CD4-positive, alpha-beta memory T cell (primary cell): ENCODE data around the gene ADGRD2. TPM values are rescaled to one million over a fixed set of nuclear protein-coding genes. Genes with fewer than 3 reads are reported as not detected.

Experiments used
- CTCF ChIA-PET: fragments of 350-600 bp; sonication (Branson Sonifier 250); formaldehyde crosslinking; loops from one replicate; lab custom pipeline; 2021; ENCODE audit warnings: inconsistent platforms; ENCODE audit not compliant: partially characterized antibody; lab: Charles Lee
- POLR2A ChIA-PET: fragments of 350-600 bp; sonication (Branson Sonifier 250); formaldehyde crosslinking; loops from one replicate; lab custom pipeline; 2021; ENCODE audit not compliant: partially characterized antibody; lab: Charles Lee
- DNase-seq, 5 donors: peaks; one replicate each; pipeline versions ENCODE4 v3.0.0 to v3.0.0-alpha.2; 2020 to 2022; ENCODE audit warnings: mixed read lengths in 1 of 5
- H3K27ac ChIP-seq: one replicate; pipeline ENCODE4 v1.7.0; 2013; ENCODE audit warnings: low read depth, low read length
- H3K27me3 ChIP-seq: 2 replicates; pipeline ENCODE4 v1.7.0; 2013; ENCODE audit warnings: mild to moderate bottlenecking, low read length, moderate library complexity; ENCODE audit not compliant: insufficient read depth
- H3K36me3 ChIP-seq: 2 replicates; pipeline ENCODE4 v1.7.0; 2013; ENCODE audit warnings: mild to moderate bottlenecking, low read length, moderate library complexity; ENCODE audit not compliant: insufficient read depth
- H3K4me1 ChIP-seq: 2 replicates; pipeline ENCODE4 v1.7.0; 2013; ENCODE audit warnings: mild to moderate bottlenecking, low read length, moderate library complexity; ENCODE audit not compliant: insufficient read depth
- H3K4me3 ChIP-seq, 2 donors: one replicate each; pipeline ENCODE4 v1.7.0; 2013; ENCODE audit warnings: low read length in 2 of 2, mild to moderate bottlenecking in 1 of 2
- H3K9me3 ChIP-seq, 2 donors: one replicate each; pipeline ENCODE4 v1.7.0; 2013; ENCODE audit warnings: low read length in 2 of 2, control low read depth in 1 of 2; ENCODE audit not compliant: control insufficient read depth in 1 of 2
- H3K27ac Mint-ChIP-seq, 7 donors: one replicate each; pipeline ENCODE4 v1.8.0; 2020 to 2021; ENCODE audit warnings: mixed read lengths in 7 of 7, mild to moderate bottlenecking in 6 of 7, inconsistent platforms in 3 of 7, moderate library complexity in 3 of 7
- H3K27me3 Mint-ChIP-seq, 2 donors: one replicate each; pipeline ENCODE4 v1.8.0; 2020 to 2021; ENCODE audit warnings: mixed read lengths in 2 of 2
- H3K36me3 Mint-ChIP-seq, 2 donors: one replicate each; pipeline ENCODE4 v1.8.0; 2020 to 2021; ENCODE audit warnings: mixed read lengths in 2 of 2, inconsistent platforms in 1 of 2, mild to moderate bottlenecking in 1 of 2
- H3K4me1 Mint-ChIP-seq, 4 donors: one replicate each; pipeline ENCODE4 v1.8.0; 2020 to 2021; ENCODE audit warnings: mixed read lengths in 4 of 4, mild to moderate bottlenecking in 1 of 4
- H3K4me3 Mint-ChIP-seq, 8 donors: one replicate each; pipeline ENCODE4 v1.8.0; 2020 to 2021; ENCODE audit warnings: mixed read lengths in 8 of 8, mild to moderate bottlenecking in 7 of 8, moderate library complexity in 6 of 8, inconsistent platforms in 3 of 8
- H3K9me3 Mint-ChIP-seq, 8 donors: one replicate each; pipeline ENCODE4 v1.8.0; 2020 to 2021; ENCODE audit warnings: mixed read lengths in 8 of 8, mild to moderate bottlenecking in 5 of 8, inconsistent platforms in 3 of 8, moderate library complexity in 1 of 8
- intact Hi-C: fragments of 100-400 bp; cut with micrococcal nuclease; formaldehyde crosslinking; loops from one replicate; pipeline ENCODE4 v1.15.1; 2023
- polyA plus RNA-seq, 2 donors: library from polyadenylated mRNA; unstranded; fragments of 300-500 nt; fragmentation: Illumina TruSeq; gene quantifications; one replicate each; pipeline ENCODE4 v1.2.3, GENCODE V29; 2021
- total RNA-seq, 2 experiments: library from RNA; stranded (reverse); gene quantifications; one replicate each; pipeline ENCODE4 v1.2.3, GENCODE V29; 2021

ADGRD2 gene
- total and polyA plus RNA-seq, 4 experiments from 2014 or later = not detected

DNA sequence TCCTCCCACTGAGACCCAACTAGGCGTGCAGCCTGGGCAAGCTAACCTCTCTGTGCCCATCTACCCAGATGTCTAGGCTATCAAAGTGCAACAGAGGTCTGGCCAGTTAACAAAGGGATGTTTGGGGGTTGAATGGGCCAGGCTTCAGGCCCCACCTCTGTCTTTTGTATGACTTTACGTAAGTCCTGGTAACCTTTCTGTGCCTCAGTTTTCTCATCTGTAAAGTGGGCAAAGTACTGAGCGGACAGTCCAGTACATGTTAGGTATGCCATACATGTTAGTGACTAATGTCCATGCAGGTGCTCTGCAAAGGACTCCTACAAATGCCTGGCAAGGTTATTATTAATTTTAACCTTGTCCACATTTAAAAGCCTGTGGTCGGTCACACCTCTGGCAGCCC is 43.0 kb downstream of the ADGRD2 start:
- Histone ChIP-seq H3K27me3 (no peaks in the 10 kb centered on the region), H3K36me3 (no peaks in the 10 kb centered on the region), H3K4me1 (peaks cover 6% of the 10 kb centered on the region), H3K9me3 (no peaks in the 10 kb centered on the region), H3K4me3 (no peak overlapping the region), H3K27ac (no peak overlapping the region)
- POLR2A ChIA-PET = no interaction called here
- H3K9me3 Mint-ChIP-seq = no peaks in the 10 kb centered on the region
- no peak overlapping the region for H3K4me3 Mint-ChIP-seq
- no peaks in the 10 kb centered on the region for H3K36me3 Mint-ChIP-seq
- no peak for DNase-seq
- intact Hi-C loops = no loop called here
- H3K27me3 Mint-ChIP-seq = peaks cover 2 to 6% of the 10 kb centered on the region in 2 donors
- no peak overlapping the region for H3K27ac Mint-ChIP-seq
- H3K4me1 Mint-ChIP-seq = peaks cover 5 to 11% (median 5%) of the 10 kb centered on the region in 4 donors
- CTCF ChIA-PET = no interaction called here

DNA sequence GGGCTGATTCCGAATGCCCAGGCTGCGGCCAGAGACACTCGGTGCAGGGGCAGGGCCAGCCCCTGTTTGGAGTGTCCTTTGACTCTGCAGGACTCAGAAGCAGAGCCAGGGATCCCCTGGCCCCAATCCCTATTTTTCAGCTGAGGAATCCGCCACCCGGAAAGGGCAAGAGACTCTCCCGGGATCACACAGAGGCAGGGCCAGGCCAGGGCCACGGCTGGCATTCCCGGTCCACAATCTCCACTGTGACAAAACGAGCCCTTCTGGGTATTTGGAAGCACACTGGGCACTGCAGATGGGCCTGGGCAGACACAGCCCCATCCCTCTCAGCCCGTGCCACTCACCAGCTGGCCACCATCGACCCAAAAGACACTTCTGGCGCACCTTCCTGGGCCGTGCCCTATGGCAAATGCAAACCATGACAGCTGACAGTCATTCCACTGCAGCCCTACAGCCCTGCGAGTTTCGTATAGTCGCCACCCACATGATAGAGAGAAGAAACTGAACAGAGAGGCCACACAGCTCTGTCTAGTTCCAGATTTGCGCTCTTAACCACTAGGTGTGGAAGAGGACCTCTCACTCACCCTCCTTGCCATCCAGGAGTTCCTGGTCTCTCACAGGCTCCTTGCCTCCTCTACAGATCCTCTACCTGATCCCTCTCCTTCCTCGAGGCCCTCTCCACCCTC is 43.7 kb downstream of the ADGRD2 start:
- POLR2A ChIA-PET = no interaction called here
- DNase-seq = no peak
- H3K27ac ChIP-seq = no peak overlapping the region
- H3K4me1 ChIP-seq = peaks cover 6% of the 10 kb centered on the region
- no peaks in the 10 kb centered on the region for H3K36me3 Mint-ChIP-seq
- H3K9me3 ChIP-seq = no peaks in the 10 kb centered on the region
- intact Hi-C loops = no loop called here
- H3K27ac Mint-ChIP-seq = peak overlapping the region in 2 of 7 donors; percentile 13 to 46
- H3K27me3 ChIP-seq = no peaks in the 10 kb centered on the region
- H3K4me1 Mint-ChIP-seq = peaks cover 5 to 11% (median 5%) of the 10 kb centered on the region in 4 donors
- H3K27me3 Mint-ChIP-seq = peaks cover 1 to 3% of the 10 kb centered on the region in 2 donors
- H3K4me3 ChIP-seq = no peak overlapping the region
- CTCF ChIA-PET = no interaction called here
- H3K9me3 Mint-ChIP-seq = no peaks in the 10 kb centered on the region
- no peak overlapping the region for H3K4me3 Mint-ChIP-seq
- H3K36me3 ChIP-seq = no peaks in the 10 kb centered on the region

DNA sequence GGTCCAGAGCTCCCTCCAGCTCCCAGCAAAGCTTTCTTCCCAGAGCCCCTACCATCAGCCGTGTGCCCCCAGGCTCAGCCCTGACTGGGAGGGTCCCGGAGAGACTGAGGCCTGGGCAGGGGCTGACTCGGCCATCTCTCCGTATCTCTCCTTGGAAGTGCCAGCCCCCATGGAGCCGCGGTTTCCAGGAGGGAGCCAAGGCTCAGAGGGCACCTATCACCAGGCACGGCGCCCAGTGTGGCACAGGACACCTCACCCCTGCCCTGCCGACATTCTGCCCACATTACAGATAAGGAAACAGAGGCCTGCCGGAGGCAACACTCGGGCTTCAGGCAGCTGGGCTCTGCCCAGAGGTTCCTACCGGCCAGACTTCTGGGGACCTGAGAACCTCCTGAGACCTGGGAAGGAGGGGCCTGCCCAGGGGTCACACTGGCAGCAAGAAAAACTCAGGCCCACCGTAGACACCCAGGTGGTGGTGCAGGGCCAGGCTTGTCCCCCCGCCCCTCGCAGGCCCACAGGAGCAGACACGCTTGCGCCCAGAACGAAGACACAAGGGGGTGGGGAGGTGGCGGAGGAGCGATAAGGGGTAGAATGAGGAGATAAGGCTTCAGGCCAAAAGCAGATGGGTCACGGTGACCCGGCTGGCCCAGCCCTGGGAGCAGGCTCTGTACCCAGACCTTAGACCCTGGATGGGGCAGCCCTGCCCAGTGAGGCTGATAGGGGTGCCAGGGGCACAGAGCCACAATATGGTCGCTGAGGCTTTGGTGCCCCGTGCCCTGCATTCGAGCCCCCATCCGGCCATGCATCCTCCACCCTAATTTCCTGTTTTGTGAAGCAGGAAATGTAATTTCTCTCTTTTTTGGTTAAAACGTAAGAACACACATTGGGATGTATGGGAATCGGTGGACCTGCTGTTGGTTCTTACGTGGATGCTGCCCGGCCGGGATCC is 45.1 kb downstream of the ADGRD2 start:
- H3K4me3 ChIP-seq = no peak overlapping the region
- H3K27ac Mint-ChIP-seq = peak overlapping the region in 5 of 7 donors; percentile 4 to 72 (median 42)
- H3K4me1 Mint-ChIP-seq = peaks cover 5 to 11% (median 6%) of the 10 kb centered on the region in 4 donors
- H3K4me1 ChIP-seq = peaks cover 6% of the 10 kb centered on the region
- ChIA-PET CTCF (no interaction called here), POLR2A (no interaction called here)
- H3K9me3 Mint-ChIP-seq = no peaks in the 10 kb centered on the region
- H3K27me3 ChIP-seq = no peaks in the 10 kb centered on the region
- DNase-seq = no peak
- no peaks in the 10 kb centered on the region for H3K9me3 ChIP-seq
- intact Hi-C loops = no loop called here
- H3K36me3 Mint-ChIP-seq = no peaks in the 10 kb centered on the region
- H3K36me3 ChIP-seq = no peaks in the 10 kb centered on the region
- H3K27ac ChIP-seq = no peak overlapping the region
- peak overlapping the region in 4 of 8 donors; percentile 9 to 67 (median 48) for H3K4me3 Mint-ChIP-seq
- peaks cover 0 to 7% of the 10 kb centered on the region in 2 donors for H3K27me3 Mint-ChIP-seq

- Histone ChIP-seq H3K36me3 (no peaks in the 10 kb centered on the region), H3K27ac (no peak overlapping the region), H3K27me3 (no peaks in the 10 kb centered on the region), H3K4me3 (no peak overlapping the region), H3K9me3 (no peaks in the 10 kb centered on the region), H3K4me1 (peaks cover 6% of the 10 kb centered on the region)
- Mint-ChIP-seq H3K27ac (peak overlapping the region in 5 of 7 donors; percentile 4 to 72 (median 42)), H3K27me3 (peaks cover 0 to 13% of the 10 kb centered on the region in 2 donors), H3K36me3 (no peaks in the 10 kb centered on the region), H3K9me3 (no peaks in the 10 kb centered on the region), H3K4me3 (peak overlapping the region in 4 of 8 donors; percentile 9 to 67 (median 48)), H3K4me1 (peaks cover 5 to 11% (median 7%) of the 10 kb centered on the region in 4 donors)
- CTCF ChIA-PET = no interaction called here
- POLR2A ChIA-PET = no interaction called here
- no peak for DNase-seq
- intact Hi-C loops = no loop called here
These were observed 45.8 kb downstream of the ADGRD2 start for GRCh38 chr9:124496075-124496449.

GRCh38 chr9:124496463-124496862 is 46.2 kb downstream of the ADGRD2 start:
- no peaks in the 10 kb centered on the region for H3K9me3 ChIP-seq
- POLR2A ChIA-PET = no interaction called here
- peak overlapping the region in 1 of 8 donors; percentile 66 for H3K4me3 Mint-ChIP-seq
- no peaks in the 10 kb centered on the region for H3K36me3 ChIP-seq
- H3K36me3 Mint-ChIP-seq = no peaks in the 10 kb centered on the region
- no peak overlapping the region for H3K27ac ChIP-seq
- DNase-seq = no peak
- intact Hi-C loops = no loop called here
- H3K9me3 Mint-ChIP-seq = no peaks in the 10 kb centered on the region
- no peak overlapping the region for H3K4me3 ChIP-seq
- peaks cover 0 to 13% of the 10 kb centered on the region in 2 donors for H3K27me3 Mint-ChIP-seq
- H3K4me1 Mint-ChIP-seq = peaks cover 5 to 11% (median 7%) of the 10 kb centered on the region in 4 donors
- H3K4me1 ChIP-seq = peaks cover 6% of the 10 kb centered on the region
- CTCF ChIA-PET = no interaction called here
- no peak overlapping the region for H3K27ac Mint-ChIP-seq
- no peaks in the 10 kb centered on the region for H3K27me3 ChIP-seq

DNA sequence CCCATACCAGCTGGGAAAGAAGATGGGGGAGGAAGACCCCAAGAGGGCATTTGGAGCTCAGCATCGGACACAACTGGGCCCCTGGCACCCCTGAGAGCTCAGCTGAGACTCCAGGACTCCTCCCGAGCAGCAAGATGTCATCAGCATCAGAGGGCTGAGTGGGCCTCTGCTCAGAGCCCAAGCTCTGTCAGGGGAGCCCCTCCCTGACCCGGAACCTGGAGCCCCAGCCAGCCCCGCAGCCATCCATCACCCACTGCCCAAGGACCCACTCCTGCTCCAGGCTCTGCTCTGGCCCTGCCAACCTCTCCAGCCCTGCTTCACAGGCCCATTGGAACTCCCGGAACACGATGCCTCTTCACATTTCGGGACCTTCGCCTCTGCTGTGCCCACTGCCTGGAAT is 47.2 kb downstream of the ADGRD2 start:
- Mint-ChIP-seq H3K9me3 (no peaks in the 10 kb centered on the region), H3K36me3 (no peaks in the 10 kb centered on the region), H3K27me3 (peaks cover 4 to 16% of the 10 kb centered on the region in 2 donors), H3K27ac (peak overlapping the region in 1 of 7 donors; percentile 61), H3K4me3 (peak overlapping the region in 1 of 8 donors; percentile 21), H3K4me1 (peaks cover 5 to 11% (median 7%) of the 10 kb centered on the region in 4 donors)
- no peaks in the 10 kb centered on the region for H3K36me3 ChIP-seq
- H3K27ac ChIP-seq = no peak overlapping the region
- H3K27me3 ChIP-seq = no peaks in the 10 kb centered on the region
- H3K4me1 ChIP-seq = peaks cover 6% of the 10 kb centered on the region
- ChIA-PET POLR2A (no interaction called here), CTCF (no interaction called here)
- no peak for DNase-seq
- intact Hi-C loops = no loop called here
- H3K9me3 ChIP-seq = no peaks in the 10 kb centered on the region
- no peak overlapping the region for H3K4me3 ChIP-seq

- H3K9me3 ChIP-seq = no peaks in the 10 kb centered on the region
- intact Hi-C loops = no loop called here
- peak overlapping the region in 1 of 7 donors; percentile 8 for H3K27ac Mint-ChIP-seq
- H3K4me1 Mint-ChIP-seq = peaks cover 5 to 11% (median 7%) of the 10 kb centered on the region in 4 donors
- no peak overlapping the region for H3K4me3 Mint-ChIP-seq
- H3K9me3 Mint-ChIP-seq = no peaks in the 10 kb centered on the region
- H3K36me3 Mint-ChIP-seq = no peaks in the 10 kb centered on the region
- DNase-seq = no peak
- H3K36me3 ChIP-seq = no peaks in the 10 kb centered on the region
- CTCF ChIA-PET = no interaction called here
- H3K27me3 ChIP-seq = no peaks in the 10 kb centered on the region
- no peak overlapping the region for H3K4me3 ChIP-seq
- peaks cover 6% of the 10 kb centered on the region for H3K4me1 ChIP-seq
- peaks cover 4 to 16% of the 10 kb centered on the region in 2 donors for H3K27me3 Mint-ChIP-seq
- H3K27ac ChIP-seq = no peak overlapping the region
- POLR2A ChIA-PET = no interaction called here
These were observed 47.8 kb downstream of the ADGRD2 start for GRCh38 chr9:124498040-124498439.
